Inferior parietal cortex (tissue), 1 donor: ENCODE results near the gene TMTC2.

Source experiments
- DNase-seq: peaks from one replicate; pipeline ENCODE4 v3.0.0-alpha.2; 2016; ENCODE audit errors: extremely low spot score

The TMTC2 gene

DNA sequence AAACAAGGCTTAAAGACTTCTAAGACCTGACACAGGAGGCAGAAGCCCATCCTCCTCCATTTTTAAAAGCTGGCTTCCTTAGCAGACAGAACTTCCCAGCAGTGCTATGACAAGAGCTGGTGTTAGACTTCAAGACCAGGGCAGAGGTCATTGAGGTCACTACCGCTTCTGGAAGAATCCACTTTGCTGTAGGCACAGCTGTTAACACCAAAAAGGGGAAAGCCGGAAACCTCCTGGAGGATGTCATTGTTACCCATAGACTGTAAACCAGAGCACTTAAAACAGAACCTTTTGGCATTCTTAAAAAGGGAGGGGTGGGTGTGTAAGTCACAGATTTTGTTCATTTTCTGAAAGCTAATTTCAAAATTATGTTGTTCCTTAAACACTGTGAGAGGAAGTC is 445.7 kb downstream of the TMTC2 start:
- DNase-seq = no peak

GRCh38 chr12:83136411-83136810 is 449.7 kb downstream of the TMTC2 start:
- no peak for DNase-seq

- DNase-seq = no peak
These were observed 453.4 kb downstream of the TMTC2 start for GRCh38 chr12:83140135-83140534.

DNA sequence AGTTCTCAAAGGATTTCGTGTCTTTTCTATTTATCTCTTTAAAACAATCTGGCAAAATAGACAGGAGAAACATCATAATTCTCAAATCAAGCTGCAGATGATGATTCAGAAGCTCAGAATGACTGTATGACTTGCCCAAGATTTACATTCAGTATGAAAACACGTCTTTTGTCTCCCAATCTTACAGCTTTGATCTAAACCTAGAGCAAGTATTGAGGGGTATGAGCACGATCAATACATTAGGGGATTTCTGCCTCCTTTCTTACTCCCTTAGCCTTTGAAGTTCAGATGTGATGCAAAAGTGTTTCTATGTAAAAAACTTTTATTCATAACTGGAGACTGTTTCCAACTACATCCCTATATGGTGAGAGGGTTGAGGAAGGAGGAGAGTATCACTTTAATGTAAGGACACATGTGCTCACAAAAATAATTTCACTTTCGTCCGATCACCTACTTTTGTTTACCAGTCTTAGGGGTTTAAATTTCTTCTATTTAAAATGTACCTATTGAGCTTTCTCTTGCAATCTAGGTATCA is 454.8 kb downstream of the TMTC2 start:
- DNase-seq = no peak

- DNase-seq = no peak
These were observed 456.2 kb downstream of the TMTC2 start for GRCh38 chr12:83142914-83143313.

DNA sequence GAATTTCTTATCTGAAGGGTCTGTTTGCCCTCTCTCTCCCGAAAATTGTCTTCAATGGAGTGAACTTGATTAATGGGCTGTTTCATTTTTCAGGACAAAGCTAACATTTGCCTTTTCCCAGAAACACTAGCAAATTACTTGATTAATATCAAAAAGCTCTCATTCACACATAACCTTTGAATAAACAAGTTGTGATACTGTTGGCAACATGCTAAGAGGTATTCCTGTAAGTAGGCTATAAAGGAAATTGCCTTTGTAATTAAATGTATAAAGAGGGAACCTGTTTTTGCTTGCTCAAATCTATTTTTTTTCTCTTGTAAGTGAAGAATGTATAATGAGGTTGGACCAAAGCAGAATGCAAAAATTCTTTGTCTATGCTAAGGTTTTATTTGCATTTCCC is 457.2 kb downstream of the TMTC2 start:
- no peak for DNase-seq

- DNase-seq = no peak
These were observed 458.7 kb downstream of the TMTC2 start for GRCh38 chr12:83145325-83145840.

DNA sequence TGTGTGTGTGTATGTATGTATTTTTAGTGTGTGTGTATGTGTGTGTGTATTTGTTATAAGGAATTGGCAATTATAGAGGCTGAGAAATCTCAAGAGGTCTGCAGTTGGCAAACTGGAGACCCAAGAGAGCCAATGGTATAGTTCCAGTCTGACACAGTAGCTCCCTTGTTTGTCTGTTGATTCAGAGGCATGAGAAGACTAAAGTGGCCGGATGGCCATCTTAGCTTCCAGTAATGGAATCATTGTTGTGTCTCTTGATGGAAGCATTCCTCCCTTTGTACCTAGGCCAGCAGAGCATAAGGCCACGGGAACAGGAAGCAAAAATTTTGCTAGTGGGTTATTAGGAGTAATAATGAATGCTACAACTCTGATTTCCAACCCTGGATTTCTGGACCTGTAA is 460.6 kb downstream of the TMTC2 start:
- no peak for DNase-seq

DNA sequence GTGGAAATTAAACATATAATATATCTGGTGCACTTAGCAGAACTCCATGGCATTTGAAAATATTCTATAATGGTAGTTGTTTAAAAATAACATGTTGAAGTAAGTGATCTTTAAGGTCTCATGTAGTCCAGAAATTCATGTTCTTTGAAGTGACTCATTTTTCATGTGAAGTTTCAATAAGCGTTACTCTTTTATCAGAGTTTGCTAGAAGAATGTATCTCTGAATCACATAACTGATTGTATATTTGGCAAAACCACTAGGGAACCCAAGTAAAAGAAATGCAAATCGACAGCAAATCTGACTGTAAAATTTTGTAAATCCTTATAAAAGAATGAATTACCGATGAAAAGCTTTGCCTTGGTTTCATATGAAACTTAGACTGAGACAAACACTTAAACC is 463.3 kb downstream of the TMTC2 start:
- DNase-seq = no peak

DNA sequence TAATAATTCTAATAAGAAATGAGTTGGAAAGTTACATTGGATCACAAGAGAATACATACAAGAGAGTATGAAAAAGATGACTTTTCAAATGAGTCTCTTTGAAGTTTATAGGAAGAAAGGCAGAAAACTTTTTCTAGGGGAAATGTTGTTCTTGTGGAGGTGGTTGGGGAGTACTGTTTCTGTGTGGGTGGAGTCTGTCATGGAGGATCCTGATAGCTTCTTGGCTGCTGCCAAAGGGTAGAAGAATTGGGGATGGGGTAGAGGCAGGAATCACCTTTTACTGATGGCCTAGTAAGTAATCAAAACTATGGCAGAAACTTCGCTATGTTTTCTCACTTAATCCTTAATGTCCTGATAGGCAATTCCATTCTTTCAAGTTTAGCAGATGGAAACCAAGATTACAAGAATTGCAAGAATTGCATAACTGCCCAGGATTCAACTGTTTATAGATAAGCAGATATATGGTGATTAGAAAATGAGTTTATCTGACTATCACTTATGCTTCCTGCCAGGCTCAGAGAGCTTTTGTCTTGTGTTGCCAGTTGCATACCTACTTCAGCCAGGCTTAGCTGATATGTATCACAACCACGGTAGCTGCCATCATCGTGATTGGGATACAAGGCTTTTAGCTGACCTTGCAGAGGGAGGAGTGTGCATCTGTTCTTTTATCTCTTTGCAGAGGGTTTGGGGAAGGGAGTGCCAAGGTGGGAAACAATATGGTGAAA is 463.9 kb downstream of the TMTC2 start:
- DNase-seq = no peak

DNA sequence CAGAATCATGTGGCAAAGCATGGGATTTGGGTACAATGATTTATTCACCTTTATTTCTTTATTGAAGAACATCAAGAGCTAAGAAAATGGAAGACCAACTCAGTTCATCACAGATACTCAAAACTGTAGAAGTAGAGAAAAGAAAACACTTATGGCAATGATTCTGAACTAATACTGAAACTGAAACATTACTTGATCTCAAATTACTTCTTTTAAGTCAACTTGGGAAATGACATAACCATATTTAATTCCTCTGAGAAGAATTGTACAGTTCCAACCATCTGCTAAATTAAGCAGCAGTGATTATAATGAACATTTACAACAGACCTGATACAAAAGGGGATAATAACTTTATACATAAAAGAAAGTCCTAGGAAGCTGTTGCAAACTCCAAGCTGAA is 466.5 kb downstream of the TMTC2 start:
- no peak for DNase-seq

- no peak for DNase-seq
These were observed 470.1 kb downstream of the TMTC2 start for GRCh38 chr12:83156815-83157214.

DNA sequence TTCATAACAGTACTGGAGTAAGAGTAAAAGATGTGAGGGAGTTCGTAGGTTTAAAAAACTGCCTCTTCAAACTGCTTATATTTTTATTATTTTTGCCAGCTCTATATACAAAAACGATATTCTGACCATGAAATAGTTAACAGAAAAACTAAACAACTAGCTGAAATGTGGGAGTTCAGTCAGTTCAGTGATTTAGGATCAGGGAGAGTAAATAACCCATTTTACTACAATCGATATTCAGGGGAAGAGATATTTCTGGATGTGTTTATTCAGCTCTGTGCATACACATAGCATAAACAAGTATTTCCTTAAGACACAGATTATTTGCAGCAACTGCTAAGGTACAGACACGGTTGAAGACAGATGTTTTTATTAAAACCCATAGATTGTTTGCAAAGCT is 470.9 kb downstream of the TMTC2 start:
- DNase-seq = no peak

GRCh38 chr12:83158613-83159207 is 472.0 kb downstream of the TMTC2 start:
- no peak for DNase-seq

GRCh38 chr12:83161456-83161855 is 474.8 kb downstream of the TMTC2 start:
- DNase-seq = no peak

- no peak for DNase-seq
These were observed 482.0 kb downstream of the TMTC2 start for GRCh38 chr12:83168751-83169150.

GRCh38 chr12:83172441-83172840 is 485.7 kb downstream of the TMTC2 start:
- no peak for DNase-seq

GRCh38 chr12:83172866-83173649 is 486.4 kb downstream of the TMTC2 start:
- DNase-seq = peak; percentile 12

GRCh38 chr12:83179999-83180398 is 493.3 kb downstream of the TMTC2 start:
- DNase-seq = no peak

GRCh38 chr12:83181074-83181473 is 494.4 kb downstream of the TMTC2 start:
- DNase-seq = no peak

- no peak for DNase-seq
These were observed 496.4 kb downstream of the TMTC2 start for GRCh38 chr12:83183132-83183531.
